ENCODE measurements around the gene TBL2. TPM values are rescaled to one million over a fixed set of nuclear protein-coding genes. Genes with fewer than 3 reads are reported as not detected.

Gene TBL2
- total and polyA plus RNA-seq, 10 of the 15 experiments (the other 5 are each of a cell fraction or from before 2014, with no cell fraction given) = 1.1 to 49.7 (median 26.7) TPM

- TF ChIP-seq NFXL1 (IDR thresholded peaks at IDR 0.05; ENCODE audit: borderline replicate concordance) = no peak
- TF ChIP-seq, protein P1, sequence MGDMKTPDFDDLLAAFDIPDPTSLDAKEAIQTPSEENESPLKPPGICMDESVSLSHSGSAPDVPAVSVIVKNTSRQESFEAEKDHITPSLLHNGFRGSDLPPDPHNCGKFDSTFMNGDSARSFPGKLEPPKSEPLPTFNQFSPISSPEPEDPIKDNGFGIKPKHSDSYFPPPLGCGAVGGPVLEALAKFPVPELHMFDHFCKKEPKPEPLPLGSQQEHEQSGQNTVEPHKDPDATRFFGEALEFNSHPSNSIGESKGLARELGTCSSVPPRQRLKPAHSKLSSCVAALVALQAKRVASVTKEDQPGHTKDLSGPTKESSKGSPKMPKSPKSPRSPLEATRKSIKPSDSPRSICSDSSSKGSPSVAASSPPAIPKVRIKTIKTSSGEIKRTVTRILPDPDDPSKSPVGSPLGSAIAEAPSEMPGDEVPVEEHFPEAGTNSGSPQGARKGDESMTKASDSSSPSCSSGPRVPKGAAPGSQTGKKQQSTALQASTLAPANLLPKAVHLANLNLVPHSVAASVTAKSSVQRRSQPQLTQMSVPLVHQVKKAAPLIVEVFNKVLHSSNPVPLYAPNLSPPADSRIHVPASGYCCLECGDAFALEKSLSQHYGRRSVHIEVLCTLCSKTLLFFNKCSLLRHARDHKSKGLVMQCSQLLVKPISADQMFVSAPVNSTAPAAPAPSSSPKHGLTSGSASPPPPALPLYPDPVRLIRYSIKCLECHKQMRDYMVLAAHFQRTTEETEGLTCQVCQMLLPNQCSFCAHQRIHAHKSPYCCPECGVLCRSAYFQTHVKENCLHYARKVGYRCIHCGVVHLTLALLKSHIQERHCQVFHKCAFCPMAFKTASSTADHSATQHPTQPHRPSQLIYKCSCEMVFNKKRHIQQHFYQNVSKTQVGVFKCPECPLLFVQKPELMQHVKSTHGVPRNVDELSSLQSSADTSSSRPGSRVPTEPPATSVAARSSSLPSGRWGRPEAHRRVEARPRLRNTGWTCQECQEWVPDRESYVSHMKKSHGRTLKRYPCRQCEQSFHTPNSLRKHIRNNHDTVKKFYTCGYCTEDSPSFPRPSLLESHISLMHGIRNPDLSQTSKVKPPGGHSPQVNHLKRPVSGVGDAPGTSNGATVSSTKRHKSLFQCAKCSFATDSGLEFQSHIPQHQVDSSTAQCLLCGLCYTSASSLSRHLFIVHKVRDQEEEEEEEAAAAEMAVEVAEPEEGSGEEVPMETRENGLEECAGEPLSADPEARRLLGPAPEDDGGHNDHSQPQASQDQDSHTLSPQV (IDR thresholded peaks at IDR 0.05) = no peak
- TF ChIP-seq JUND (IDR thresholded peaks at IDR 0.05; ENCODE audit: low read depth, low read length) = no peak
- no peak for TF ChIP-seq SIX5 (IDR thresholded peaks at IDR 0.05; ENCODE audit: low read depth, low read length, severe bottlenecking)
These were observed 48.4 kb upstream of the TBL2 start (continued) for GRCh38 chr7:73626814-73627213.

GRCh38 chr7:73625276-73625675 lies 46.9 kb upstream of the TBL2 start:
- 58% methylated on average over 11 of the region's 11 CpGs for WGBS (ENCODE audit: insufficient coverage, insufficient replicate concordance, low lambda C conversion rate, missing lambda C conversion rate)
- CTCF ChIA-PET = interaction anchor here (0.6 to 1.5 kb wide), 2 partner anchors 18 to 776 kb away, joined by 4 read pairs; no protein-coding TSS in a partner anchor
- in situ Hi-C loops (cut with MboI) (no loop called here), intact Hi-C loops (cut with micrococcal nuclease; ENCODE audit: unreplicated experiment) (loop anchor here (5.0 kb wide), 2 partner anchors 42 to 102 kb away; partner anchors contain the start of gene VPS37D)
- SMC1A ChIA-PET (ENCODE audit: uncharacterized antibody, unreplicated experiment) = no interaction called here
- DNase-seq (ENCODE audit: low read depth, low spot score) (no peak), FAIRE-seq (no peak), ATAC-seq (no peak)
- RAD21 ChIA-PET (ENCODE audit: unreplicated experiment) = no interaction called here
- no peaks in the 10 kb centered on the region for H3K9me3 ChIP-seq (replicated peaks; ENCODE audit: control insufficient read depth, insufficient read depth, low read length)
- H4K20me1 ChIP-seq (ENCODE audit: control insufficient read depth, insufficient read depth) = no peaks in the 10 kb centered on the region
- no peaks in the 10 kb centered on the region for H3K36me3 ChIP-seq (ENCODE audit: control insufficient read depth in 2 of 2, insufficient read depth in 2 of 2, low read length in 1 of 2)
- no peak overlapping the region for H3K27ac ChIP-seq (ENCODE audit: control insufficient read depth, insufficient read depth)
- no TSS peak for BruUV-seq (replicated peaks)
- no peaks in the 10 kb centered on the region for H3K4me1 ChIP-seq (ENCODE audit: control insufficient read depth, insufficient read depth, low read length)
- no peak overlapping the region for H3K4me2 ChIP-seq (ENCODE audit: control insufficient read depth, insufficient read depth)
- H3K9ac ChIP-seq (ENCODE audit: control insufficient read depth, insufficient read depth, low read length) = no peak overlapping the region
- TF ChIP-seq ZNF384 (IDR thresholded peaks at IDR 0.05; ENCODE audit: borderline replicate concordance, low read depth, low read length) = no peak
- H2AFZ ChIP-seq (ENCODE audit: control insufficient read depth, low read depth, low read length) = no peak overlapping the region
- H3K4me3 ChIP-seq = no peak overlapping the region
- H3K79me2 ChIP-seq (ENCODE audit: control insufficient read depth, insufficient read depth, low read length) = no peaks in the 10 kb centered on the region
- peaks cover 0 to 6% of the 10 kb centered on the region in 2 experiments; a peak in 2 of 4 replicates for H3K27me3 ChIP-seq (replicated peaks in 1 of 2; ENCODE audit: control insufficient read depth in 2 of 2, insufficient read depth in 2 of 2, low read length in 1 of 2)
- POLR2A ChIA-PET = no interaction called here

All from GM12878 (cell line).